Heart left ventricle (tissue), 13 donors: ENCODE data around the gene ALOX12.

Experiments
- POLR2A ChIP-seq, 2 donors: fragments of 450-650 bp; IDR thresholded peaks; one replicate each; pipeline ENCODE4 v1.6.1; 2017; ENCODE audit warnings: antibody characterized with exemption in 2 of 2, mild to moderate bottlenecking in 2 of 2, moderate library complexity in 2 of 2
- TF ChIP-seq, protein P1 (sequence below), 12 donors: fragments of 200-600 bp; sonication (generic) in 4 of 12; IDR thresholded peaks; one replicate each; pipeline versions ENCODE4 v1.5.0 to v1.8.0; 2018 to 2022; ENCODE audit warnings: antibody characterized with exemption in 12 of 12, mild to moderate bottlenecking in 5 of 12
- donor health status: ischemic (EF 13 %, LVEDD 7.1; RV severe dilation, severe dysfunction).
- donor health status: DM: no; HTN: yes; CAD: no.
- donor health status: DM: no; HTN: no; CAD: no.
- donor health status: ischemic (EF 25% LVEDD 6.9; RV normal size, moderate dysfunction).
- donor health status: ischemic (EF 25% LVEDD 5.7; RV mildly dilated, moderate dysfunction).
- donor health status: ischemic (EF 35%, LVEDD 5.7; RV mildly dilated, moderate dysfunction).
- donor health status: nonischemic (EF 11% LVEDD 7.7; RV severe dilation, severe dysfunction).
- donor health status: DM: yes; HTN: yes; CAD: no.
- donor health status: PGD.
- donor health status: ischemic (EF 29% LVEDD 5.4; RV normal size, mild dysfunction).
- donor health status: nonischemic (EF 23%, LVEDD 6.1; RV moderate dilation, normal function).

DNA sequence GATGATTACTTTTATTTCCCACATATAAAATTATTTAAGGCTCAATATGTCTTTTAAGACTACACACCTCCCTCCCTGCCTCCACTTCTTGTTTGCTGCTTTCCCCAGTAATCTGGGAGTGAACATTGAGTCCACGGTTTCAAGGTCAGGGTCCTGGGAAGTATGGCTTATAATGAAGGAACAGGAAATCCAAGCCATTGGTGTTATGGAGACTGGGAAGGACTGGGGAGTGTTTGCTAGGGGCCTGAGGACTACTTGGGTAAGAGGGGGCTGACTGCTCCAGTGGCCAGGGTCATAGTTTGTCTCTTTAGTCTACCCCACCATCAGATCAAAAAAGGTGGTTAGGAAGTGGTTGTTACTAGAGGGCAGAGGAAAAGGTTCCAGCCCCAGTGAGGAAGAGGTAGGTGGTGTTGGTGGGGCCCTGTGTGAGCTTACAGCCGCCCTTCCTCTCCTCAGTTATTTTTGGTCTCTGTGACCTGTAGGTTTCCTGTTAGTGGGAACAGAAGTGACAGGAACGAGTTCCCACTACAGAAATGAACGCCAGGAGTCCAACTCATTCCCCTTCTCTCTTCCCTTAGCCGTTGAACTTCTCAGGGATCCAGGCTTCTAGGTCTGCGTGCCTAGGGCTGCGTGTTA is 39.2 kb downstream of the ALOX12 start:
- no peak for TF ChIP-seq POLR2A (IDR thresholded peaks at IDR 0.05)
- TF ChIP-seq, protein P1, sequence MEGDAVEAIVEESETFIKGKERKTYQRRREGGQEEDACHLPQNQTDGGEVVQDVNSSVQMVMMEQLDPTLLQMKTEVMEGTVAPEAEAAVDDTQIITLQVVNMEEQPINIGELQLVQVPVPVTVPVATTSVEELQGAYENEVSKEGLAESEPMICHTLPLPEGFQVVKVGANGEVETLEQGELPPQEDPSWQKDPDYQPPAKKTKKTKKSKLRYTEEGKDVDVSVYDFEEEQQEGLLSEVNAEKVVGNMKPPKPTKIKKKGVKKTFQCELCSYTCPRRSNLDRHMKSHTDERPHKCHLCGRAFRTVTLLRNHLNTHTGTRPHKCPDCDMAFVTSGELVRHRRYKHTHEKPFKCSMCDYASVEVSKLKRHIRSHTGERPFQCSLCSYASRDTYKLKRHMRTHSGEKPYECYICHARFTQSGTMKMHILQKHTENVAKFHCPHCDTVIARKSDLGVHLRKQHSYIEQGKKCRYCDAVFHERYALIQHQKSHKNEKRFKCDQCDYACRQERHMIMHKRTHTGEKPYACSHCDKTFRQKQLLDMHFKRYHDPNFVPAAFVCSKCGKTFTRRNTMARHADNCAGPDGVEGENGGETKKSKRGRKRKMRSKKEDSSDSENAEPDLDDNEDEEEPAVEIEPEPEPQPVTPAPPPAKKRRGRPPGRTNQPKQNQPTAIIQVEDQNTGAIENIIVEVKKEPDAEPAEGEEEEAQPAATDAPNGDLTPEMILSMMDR (IDR thresholded peaks at IDR 0.05): no peak
